Mucosa of descending colon (tissue), 3 donors: ENCODE results near the gene MVB12B. TPM values are rescaled to one million over a fixed set of nuclear protein-coding genes. Genes with fewer than 3 reads are reported as not detected.

Experiments
- ATAC-seq: fragments of 200-7000 bp; cut with Tn5 transposase; one replicate; pipeline ENCODE4 v1.9.1; 2020; ENCODE audit warnings: mild to moderate bottlenecking, moderate library complexity
- DNase-seq, 3 donors: peaks; one replicate each; pipeline ENCODE4 v3.0.0-alpha.2; 2020
- H3K36me3 ChIP-seq: fragments of 200-600 bp; one replicate; pipeline ENCODE4 v1.8.0; 2021; ENCODE audit warnings: low read depth, mild to moderate bottlenecking
- H3K4me1 ChIP-seq: fragments of 200-600 bp; one replicate; pipeline ENCODE4 v1.8.0; 2021; ENCODE audit warnings: low read depth, mild to moderate bottlenecking
- H3K4me3 ChIP-seq: fragments of 200-600 bp; one replicate; pipeline ENCODE4 v1.8.0; 2021; ENCODE audit warnings: mild to moderate bottlenecking
- H3K9me3 ChIP-seq: fragments of 200-600 bp; one replicate; pipeline ENCODE4 v1.8.0; 2021; ENCODE audit warnings: mild to moderate bottlenecking
- intact Hi-C, 2 donors: fragments of 100-400 bp; cut with DNase I in 1 of 2; cut with micrococcal nuclease in 1 of 2; formaldehyde crosslinking; loops; one replicate each; pipeline versions ENCODE4 v1.11.0 to v1.11.1; 2022; cut with DNase I, micrococcal nuclease
- total RNA-seq, 3 donors: library from RNA; stranded (reverse); fragmentation: NEBNext Ultra II Directional in 2 of 3; extraction: Animal tissue kit (Norgen Biotek cat#: 25700) in 2 of 3; gene quantifications; one replicate each; pipeline versions ENCODE4 v1.2.1 to v1.2.4, GENCODE V29; 2021 to 2023
- TF ChIP-seq, protein P1 (sequence below): fragments of 200-600 bp; IDR thresholded peaks from one replicate; pipeline ENCODE4 v1.8.0; 2022; ENCODE audit warnings: antibody characterized with exemption, mild to moderate bottlenecking
- donor health status: DM: no; HTN: no; CAD: no; lungs with moderate emphysema.
- donor health status: DM: no; HTN: no; CAD: no.
- donor health status: DM: no; HTN: yes; CAD: no.

Gene MVB12B
- total RNA-seq, 3 donors from 2014 or later: 16.8 to 26.4 (median 21.6) TPM

DNA sequence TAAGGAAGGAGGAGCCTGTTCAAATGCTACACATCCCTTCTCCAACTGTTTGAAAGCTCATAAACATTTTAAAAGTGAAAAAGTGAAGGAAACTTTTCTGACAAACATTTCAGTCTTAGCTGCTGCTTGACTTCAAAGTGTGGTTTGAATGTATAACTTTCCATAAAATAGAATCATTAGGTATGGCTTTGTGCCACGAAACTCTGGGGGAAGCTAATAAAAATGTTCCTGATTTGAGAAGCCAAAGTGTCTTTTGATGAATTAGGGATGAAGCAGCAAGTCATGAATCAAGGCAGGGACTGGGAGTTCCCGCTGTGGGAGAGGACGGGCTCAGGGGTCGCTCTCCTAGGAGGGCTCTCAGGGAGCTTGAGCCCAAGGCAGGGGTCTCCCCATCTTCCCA is 15.3 kb downstream of the MVB12B start:
- ATAC-seq: no peak
- Histone ChIP-seq H3K4me1 (peaks cover 13% of the 10 kb centered on the region), H3K9me3 (no peaks in the 10 kb centered on the region), H3K4me3 (no peak overlapping the region), H3K36me3 (no peaks in the 10 kb centered on the region)
- TF ChIP-seq, protein P1, sequence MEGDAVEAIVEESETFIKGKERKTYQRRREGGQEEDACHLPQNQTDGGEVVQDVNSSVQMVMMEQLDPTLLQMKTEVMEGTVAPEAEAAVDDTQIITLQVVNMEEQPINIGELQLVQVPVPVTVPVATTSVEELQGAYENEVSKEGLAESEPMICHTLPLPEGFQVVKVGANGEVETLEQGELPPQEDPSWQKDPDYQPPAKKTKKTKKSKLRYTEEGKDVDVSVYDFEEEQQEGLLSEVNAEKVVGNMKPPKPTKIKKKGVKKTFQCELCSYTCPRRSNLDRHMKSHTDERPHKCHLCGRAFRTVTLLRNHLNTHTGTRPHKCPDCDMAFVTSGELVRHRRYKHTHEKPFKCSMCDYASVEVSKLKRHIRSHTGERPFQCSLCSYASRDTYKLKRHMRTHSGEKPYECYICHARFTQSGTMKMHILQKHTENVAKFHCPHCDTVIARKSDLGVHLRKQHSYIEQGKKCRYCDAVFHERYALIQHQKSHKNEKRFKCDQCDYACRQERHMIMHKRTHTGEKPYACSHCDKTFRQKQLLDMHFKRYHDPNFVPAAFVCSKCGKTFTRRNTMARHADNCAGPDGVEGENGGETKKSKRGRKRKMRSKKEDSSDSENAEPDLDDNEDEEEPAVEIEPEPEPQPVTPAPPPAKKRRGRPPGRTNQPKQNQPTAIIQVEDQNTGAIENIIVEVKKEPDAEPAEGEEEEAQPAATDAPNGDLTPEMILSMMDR: no peak
- no peak for DNase-seq
- intact Hi-C loops: no loop called here

DNA sequence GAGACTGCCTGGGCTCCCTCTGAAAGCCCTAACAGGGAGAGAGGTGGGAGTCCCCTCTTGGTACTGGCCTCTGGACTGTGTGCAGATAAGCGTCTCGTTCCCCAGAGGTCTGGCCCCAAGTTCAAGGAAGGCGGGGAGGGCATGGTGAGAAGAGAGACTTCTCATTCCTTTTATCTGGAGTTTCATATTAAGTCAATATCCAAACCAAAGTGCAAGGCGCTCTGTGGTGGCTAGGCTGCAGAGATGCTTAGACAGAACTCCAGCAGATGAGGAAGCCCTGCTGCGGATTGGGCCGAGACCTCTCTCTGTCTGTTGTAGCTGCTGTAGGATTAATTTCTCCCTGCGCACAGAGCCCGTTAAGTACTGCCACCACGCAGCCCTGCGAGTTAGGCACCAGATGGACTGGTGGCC is 16.0 kb downstream of the MVB12B start:
- TF ChIP-seq, protein P1: no peak
- no peak for DNase-seq
- ATAC-seq: no peak
- intact Hi-C loops: no loop called here
- Histone ChIP-seq H3K4me1 (peaks cover 18% of the 10 kb centered on the region), H3K9me3 (no peaks in the 10 kb centered on the region), H3K4me3 (no peak overlapping the region), H3K36me3 (no peaks in the 10 kb centered on the region)

DNA sequence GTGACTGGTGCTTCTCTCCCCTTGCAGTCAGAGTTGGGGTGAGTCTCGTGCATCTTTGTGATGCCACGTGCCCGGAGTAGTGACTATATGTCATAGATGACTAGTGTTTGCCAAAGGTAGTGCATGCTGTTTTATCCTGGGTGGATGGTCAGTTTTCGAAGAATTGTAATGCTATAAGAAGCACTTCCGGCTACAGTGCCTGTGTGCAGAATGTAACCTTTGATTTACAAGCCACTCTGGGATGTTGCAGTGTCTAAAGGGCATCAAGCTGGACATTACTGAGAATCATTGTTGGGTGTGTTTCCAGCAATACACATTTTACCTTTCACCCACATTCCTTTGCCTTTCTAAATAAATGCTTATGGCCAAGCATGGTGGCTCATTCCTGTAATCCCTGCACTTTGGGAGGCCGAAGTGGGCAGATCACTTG is 16.7 kb downstream of the MVB12B start:
- Histone ChIP-seq H3K4me1 (peaks cover 25% of the 10 kb centered on the region), H3K36me3 (no peaks in the 10 kb centered on the region), H3K4me3 (no peak overlapping the region), H3K9me3 (no peaks in the 10 kb centered on the region)
- ATAC-seq (peak; percentile 86), DNase-seq (peak in 1 of 3 donors; percentile 54)
- TF ChIP-seq, protein P1: no peak
- intact Hi-C loops: no loop called here

DNA sequence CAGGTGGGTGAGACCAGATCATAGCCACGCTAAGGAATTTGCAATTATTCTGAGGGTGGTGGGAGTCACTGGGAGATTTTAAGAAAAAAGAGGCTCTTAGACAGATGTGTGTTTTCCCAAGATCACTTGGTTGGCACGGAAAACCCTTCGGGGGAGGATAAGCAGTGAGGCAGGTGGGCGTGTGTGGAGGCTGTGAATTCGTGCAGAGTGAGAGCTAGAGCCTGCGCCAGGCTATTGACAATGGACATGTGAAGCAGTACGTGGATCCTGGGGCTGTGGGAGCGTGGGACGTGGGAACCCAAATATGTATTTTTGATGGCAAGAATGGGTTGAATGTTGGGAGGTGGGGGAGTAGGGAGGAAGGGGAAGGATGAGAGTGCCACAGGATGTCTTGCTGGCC is 19.4 kb downstream of the MVB12B start:
- no peak overlapping the region for H3K4me3 ChIP-seq
- H3K4me1 ChIP-seq: peaks cover 39% of the 10 kb centered on the region
- H3K36me3 ChIP-seq: no peaks in the 10 kb centered on the region
- peaks cover 4% of the 10 kb centered on the region for H3K9me3 ChIP-seq
- intact Hi-C loops: no loop called here
- TF ChIP-seq, protein P1: no peak
- no peak for ATAC-seq
- DNase-seq: no peak

DNA sequence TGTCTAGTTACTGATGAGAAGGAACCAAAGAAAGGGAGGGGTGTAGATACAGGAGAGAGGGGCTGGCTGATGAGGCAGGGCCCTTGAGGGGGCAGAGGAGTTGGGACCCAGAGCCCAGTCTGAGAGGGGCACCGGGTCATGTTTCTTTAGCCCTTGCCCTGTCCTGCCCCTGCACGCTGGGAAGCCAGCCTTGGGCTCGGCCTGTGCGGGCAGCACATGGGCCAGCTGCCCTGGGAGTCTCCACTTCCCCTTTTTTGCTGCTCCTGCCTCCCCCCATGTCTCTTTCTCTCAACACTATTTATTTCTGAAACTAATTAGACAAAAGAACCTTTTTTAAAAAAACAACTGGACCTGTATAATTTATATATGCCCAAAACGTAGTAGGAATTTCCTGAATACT is 20.5 kb downstream of the MVB12B start:
- Histone ChIP-seq H3K4me3 (no peak overlapping the region), H3K36me3 (no peaks in the 10 kb centered on the region), H3K4me1 (peaks cover 39% of the 10 kb centered on the region), H3K9me3 (peaks cover 5% of the 10 kb centered on the region)
- intact Hi-C loops: no loop called here
- TF ChIP-seq, protein P1: no peak
- ATAC-seq (no peak), DNase-seq (no peak)
